ENCODE measurements around the gene TEDC2.

Gene TEDC2

DNA sequence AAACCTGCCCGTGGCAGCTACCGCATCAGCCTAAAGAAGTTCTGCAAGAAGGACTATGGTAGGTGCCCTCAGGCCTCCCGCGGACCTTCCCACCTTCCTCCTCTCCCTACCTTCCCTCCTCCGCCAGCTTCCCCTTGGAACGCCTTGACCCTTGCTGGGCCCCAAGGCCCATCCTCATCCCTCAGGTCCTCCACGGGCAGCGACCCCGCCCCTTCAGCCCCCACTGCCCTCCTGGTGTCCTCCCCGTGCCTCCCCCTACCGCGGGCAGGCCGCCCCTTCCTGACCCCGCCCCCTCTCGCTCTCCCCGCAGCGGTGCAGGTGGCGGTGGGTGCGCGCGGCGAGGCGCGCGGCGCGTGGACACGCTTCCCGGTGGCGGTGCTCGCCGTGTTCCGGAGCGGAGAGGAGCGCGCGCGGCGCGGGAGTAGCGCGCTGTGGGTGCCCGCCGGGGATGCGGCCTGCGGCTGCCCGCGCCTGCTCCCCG lies 13.6 kb downstream of the TEDC2 start:
- TF ChIP-seq, protein P1, sequence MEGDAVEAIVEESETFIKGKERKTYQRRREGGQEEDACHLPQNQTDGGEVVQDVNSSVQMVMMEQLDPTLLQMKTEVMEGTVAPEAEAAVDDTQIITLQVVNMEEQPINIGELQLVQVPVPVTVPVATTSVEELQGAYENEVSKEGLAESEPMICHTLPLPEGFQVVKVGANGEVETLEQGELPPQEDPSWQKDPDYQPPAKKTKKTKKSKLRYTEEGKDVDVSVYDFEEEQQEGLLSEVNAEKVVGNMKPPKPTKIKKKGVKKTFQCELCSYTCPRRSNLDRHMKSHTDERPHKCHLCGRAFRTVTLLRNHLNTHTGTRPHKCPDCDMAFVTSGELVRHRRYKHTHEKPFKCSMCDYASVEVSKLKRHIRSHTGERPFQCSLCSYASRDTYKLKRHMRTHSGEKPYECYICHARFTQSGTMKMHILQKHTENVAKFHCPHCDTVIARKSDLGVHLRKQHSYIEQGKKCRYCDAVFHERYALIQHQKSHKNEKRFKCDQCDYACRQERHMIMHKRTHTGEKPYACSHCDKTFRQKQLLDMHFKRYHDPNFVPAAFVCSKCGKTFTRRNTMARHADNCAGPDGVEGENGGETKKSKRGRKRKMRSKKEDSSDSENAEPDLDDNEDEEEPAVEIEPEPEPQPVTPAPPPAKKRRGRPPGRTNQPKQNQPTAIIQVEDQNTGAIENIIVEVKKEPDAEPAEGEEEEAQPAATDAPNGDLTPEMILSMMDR (conservative IDR thresholded peaks at IDR 0.05; ENCODE audit: low read depth, low read length) = no peak
- peak overlapping the region; percentile 78 for H3K4me2 ChIP-seq
- peaks cover 44% of the 10 kb centered on the region for H3K4me1 ChIP-seq (ENCODE audit: low read depth, poor library complexity, severe bottlenecking)
- H3K4me3 ChIP-seq (IDR thresholded peaks at IDR 0.05; ENCODE audit: insufficient read depth, low read depth, low read length) = no peak overlapping the region
- no peak overlapping the region for H3K27ac ChIP-seq
- H3K36me3 ChIP-seq (ENCODE audit: insufficient read depth) = no peaks in the 10 kb centered on the region
- H3K79me2 ChIP-seq (ENCODE audit: insufficient read depth, low read depth) = peaks cover 7% of the 10 kb centered on the region; the same call in 1 of the 2 replicates
- H3K9ac ChIP-seq = peak overlapping the region; percentile 91; the same call in 1 of the 2 replicates
- no peaks in the 10 kb centered on the region for H4K20me1 ChIP-seq (ENCODE audit: insufficient read depth)
- H3K27me3 ChIP-seq (ENCODE audit: insufficient read depth, low read depth) = peaks cover 32% of the 10 kb centered on the region
- H2AFZ ChIP-seq (ENCODE audit: low read depth) = peak overlapping the region; percentile 90

DNA sequence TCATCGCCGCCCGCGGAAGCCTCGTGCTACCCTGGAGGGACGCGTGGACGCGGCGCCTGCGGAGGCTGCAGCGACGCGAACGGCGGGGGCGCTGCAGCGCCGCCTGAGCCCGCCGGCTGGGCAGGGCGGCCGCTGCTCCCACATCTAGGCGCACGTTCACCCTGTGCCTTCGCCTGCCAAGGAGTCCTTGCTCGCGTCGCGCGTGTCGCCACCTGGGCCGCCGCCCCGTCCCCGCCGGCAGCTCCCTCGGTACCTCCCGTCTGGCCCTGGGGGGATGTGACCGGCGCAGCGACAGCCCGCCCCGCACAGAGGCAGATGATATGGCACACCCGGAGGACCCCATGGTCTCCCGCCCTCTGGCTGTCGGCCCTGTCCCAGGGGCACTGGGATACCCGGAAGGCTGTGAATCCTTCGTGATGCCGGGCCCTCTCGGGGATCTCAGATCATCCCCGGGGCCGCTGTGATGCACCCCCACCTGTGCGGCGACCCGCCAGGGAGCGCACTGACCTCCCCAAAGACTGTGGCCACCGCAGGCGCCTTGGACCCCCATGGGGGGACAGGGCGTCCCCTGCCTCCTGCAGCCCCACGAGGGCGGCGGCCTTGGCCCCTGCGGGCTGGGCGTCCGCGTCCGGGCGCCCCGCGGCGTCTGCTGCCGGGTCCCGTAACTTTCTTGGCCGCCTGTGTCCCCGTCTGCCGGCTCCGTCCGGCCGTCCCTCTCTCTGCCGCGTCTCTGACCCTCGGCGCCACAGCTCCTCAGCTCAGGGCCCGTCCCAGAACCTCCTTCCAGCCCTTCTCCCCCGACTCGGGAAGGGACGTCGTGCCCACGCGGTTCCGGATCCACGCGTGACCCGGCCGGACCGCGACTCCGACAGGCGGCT lies 14.3 kb downstream of the TEDC2 start:
- peaks cover 7% of the 10 kb centered on the region; the same call in 1 of the 2 replicates for H3K79me2 ChIP-seq (ENCODE audit: insufficient read depth, low read depth)
- no peaks in the 10 kb centered on the region for H3K36me3 ChIP-seq (ENCODE audit: insufficient read depth)
- no peaks in the 10 kb centered on the region for H4K20me1 ChIP-seq (ENCODE audit: insufficient read depth)
- peak overlapping the region; percentile 95 for H3K4me2 ChIP-seq
- peak overlapping the region; percentile 91 for H3K9ac ChIP-seq
- H2AFZ ChIP-seq (ENCODE audit: low read depth) = peak overlapping the region; percentile 90
- H3K27me3 ChIP-seq (ENCODE audit: insufficient read depth, low read depth) = peaks cover 32% of the 10 kb centered on the region
- H3K4me1 ChIP-seq (ENCODE audit: low read depth, poor library complexity, severe bottlenecking) = peaks cover 37% of the 10 kb centered on the region
- no peak overlapping the region for H3K4me3 ChIP-seq (IDR thresholded peaks at IDR 0.05; ENCODE audit: insufficient read depth, low read depth, low read length)
- H3K27ac ChIP-seq = peak overlapping the region; percentile 70
- TF ChIP-seq, protein P1 (conservative IDR thresholded peaks at IDR 0.05; ENCODE audit: low read depth, low read length) = peak; percentile 38; the same call in 1 of the 2 replicates

DNA sequence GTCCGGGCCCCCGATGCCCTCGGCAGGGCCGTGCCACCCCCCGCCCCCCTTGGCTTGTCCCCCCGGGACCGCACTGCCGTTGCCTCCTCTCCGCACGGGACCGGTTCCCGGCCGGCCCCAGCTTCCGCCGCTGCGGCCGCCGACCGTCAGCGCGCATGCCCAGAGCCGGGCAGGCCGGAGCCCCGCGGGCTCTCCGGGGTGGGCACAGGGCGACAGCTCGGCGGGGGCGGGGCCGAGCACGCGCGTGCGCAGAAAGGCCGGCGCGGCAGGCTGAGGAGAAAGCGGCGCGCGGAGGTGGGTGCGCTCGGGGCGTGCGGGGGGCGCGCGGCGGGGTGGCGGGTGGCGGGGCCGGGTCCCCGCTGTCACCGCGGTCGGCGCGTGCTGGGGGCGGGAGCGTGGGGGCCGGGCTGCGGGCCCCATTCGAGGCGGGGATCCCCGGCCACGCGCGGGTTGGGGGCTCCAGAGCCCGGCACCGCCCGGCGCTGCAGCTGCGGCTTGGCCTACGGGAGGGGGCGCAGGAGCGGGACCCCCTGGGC lies 15.0 kb downstream of the TEDC2 start, which contains the start of gene TBC1D24:
Gene TBC1D24, plus strand, starts transcription at position 251 of the 536 bp plus-strand sequence. CDS start 21,022 bp downstream, outside the sequence.
- peak within 1 kb of the TSS; percentile 70 for H3K27ac ChIP-seq
- TF ChIP-seq, protein P1 (conservative IDR thresholded peaks at IDR 0.05; ENCODE audit: low read depth, low read length) = no peak
- H3K27me3 ChIP-seq (ENCODE audit: insufficient read depth, low read depth) = peaks cover 25% of the 10 kb centered on the region
- no peaks in the 10 kb centered on the region for H4K20me1 ChIP-seq (ENCODE audit: insufficient read depth)
- H3K4me2 ChIP-seq = peak within 1 kb of the TSS; percentile 95
- H3K4me1 ChIP-seq (ENCODE audit: low read depth, poor library complexity, severe bottlenecking) = peaks cover 32% of the 10 kb centered on the region
- peak within 1 kb of the TSS; percentile 90 for H2AFZ ChIP-seq (ENCODE audit: low read depth)
- H3K9ac ChIP-seq = peak within 1 kb of the TSS; percentile 91
- peaks cover 7% of the 10 kb centered on the region; the same call in 1 of the 2 replicates for H3K79me2 ChIP-seq (ENCODE audit: insufficient read depth, low read depth)
- H3K4me3 ChIP-seq (IDR thresholded peaks at IDR 0.05; ENCODE audit: insufficient read depth, low read depth, low read length) = no peak within 1 kb of the TSS
- no peaks in the 10 kb centered on the region for H3K36me3 ChIP-seq (ENCODE audit: insufficient read depth)

DNA sequence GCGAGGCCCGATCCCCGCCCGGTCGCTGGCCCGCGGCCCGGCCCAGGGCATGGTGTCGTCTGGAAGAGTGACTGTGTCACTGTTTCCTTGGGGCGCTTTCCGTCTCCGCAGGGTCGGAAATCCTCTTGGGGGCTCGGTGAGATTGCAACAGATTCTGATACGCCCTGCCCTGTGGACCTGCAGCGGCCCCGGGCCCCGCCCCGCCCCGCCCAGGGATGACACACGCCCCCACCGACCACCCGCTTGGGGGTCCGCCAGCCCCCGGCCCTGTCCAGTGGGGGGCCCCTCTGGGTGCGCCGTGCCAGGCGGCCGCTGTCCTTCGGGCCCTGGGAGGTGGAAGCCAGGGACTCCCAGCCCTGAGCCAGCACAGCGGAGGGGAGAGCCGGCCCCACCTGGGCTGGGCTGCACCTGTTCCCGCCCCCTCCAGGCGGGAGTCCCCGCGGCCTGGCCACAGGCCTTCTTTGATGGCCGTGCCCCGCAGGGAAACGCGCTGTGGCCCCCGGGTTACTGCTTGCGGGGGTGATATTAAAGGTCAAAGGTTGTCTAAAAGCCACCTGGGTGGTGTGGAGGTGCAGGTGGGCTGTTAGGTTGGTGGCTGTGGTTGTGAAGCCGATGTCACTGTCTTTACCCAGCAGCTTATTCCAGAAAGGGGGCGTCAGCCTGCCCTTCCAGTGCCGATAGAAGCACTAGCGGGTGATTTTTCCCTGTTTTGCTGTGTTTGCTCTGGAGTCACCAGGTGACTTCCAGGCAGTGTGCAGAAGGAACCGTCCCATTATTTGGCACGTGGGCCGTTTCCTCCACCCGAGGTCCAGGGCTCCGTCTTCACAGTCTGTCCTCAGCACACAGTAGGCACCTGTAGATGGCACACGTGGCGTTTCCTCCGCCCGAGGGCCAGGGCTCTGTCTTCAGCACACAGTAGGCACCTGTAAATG lies 15.8 kb downstream of the TEDC2 start:
- Histone ChIP-seq H3K4me3 (IDR thresholded peaks at IDR 0.05; ENCODE audit: insufficient read depth, low read depth, low read length) (no peak overlapping the region), H4K20me1 (ENCODE audit: insufficient read depth) (no peaks in the 10 kb centered on the region), H3K4me1 (ENCODE audit: low read depth, poor library complexity, severe bottlenecking) (peaks cover 26% of the 10 kb centered on the region), H3K9ac (peak overlapping the region; percentile 27; the same call in 1 of the 2 replicates), H3K27ac (no peak overlapping the region), H3K79me2 (ENCODE audit: insufficient read depth, low read depth) (peaks cover 7% of the 10 kb centered on the region; the same call in 1 of the 2 replicates), H2AFZ (ENCODE audit: low read depth) (peak overlapping the region; percentile 52), H3K36me3 (ENCODE audit: insufficient read depth) (no peaks in the 10 kb centered on the region), H3K27me3 (ENCODE audit: insufficient read depth, low read depth) (peaks cover 18% of the 10 kb centered on the region), H3K4me2 (peak overlapping the region; percentile 80)
- TF ChIP-seq, protein P1 (conservative IDR thresholded peaks at IDR 0.05; ENCODE audit: low read depth, low read length) = no peak; the same call in 1 of the 2 replicates
